DMS114 treated with DMSO at 0.1 percent for 48 hours (cell line): ENCODE data around the gene CDC42SE1.

Experiments
- DNase-seq: peaks from one replicate; lab custom pipeline; 2025; ENCODE audit not compliant: unreplicated experiment; lab: John Stamatoyannopoulos, UW

CDC42SE1 gene

DNA sequence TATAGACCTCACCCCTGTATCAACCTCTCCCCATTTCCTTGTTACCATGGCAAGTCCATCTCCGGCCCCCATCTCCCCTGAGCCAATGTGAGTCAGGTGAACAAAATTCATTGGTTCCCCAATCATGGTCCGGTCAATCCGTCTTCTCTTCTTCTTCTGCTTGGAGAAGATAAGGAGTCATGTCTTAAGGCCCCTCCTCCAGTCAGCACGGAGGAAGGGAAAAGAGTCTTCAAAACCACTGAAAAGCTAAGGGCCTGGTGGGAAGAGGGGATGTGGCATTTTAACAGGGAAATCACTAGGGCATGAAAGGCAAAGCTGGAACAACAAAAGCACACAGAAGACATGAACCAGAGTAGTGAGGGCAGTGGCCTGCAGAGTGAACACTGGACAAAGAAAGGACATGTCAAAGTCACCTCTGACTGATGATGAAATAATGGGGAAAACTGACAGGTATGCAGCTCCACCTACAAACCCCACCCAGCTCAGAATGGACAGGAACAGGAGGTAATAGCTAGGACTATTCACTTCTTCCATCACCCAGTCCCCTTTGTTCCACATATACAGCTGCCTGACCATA lies 4.4 kb downstream of the CDC42SE1 start:
- DNase-seq, result no peak

DNA sequence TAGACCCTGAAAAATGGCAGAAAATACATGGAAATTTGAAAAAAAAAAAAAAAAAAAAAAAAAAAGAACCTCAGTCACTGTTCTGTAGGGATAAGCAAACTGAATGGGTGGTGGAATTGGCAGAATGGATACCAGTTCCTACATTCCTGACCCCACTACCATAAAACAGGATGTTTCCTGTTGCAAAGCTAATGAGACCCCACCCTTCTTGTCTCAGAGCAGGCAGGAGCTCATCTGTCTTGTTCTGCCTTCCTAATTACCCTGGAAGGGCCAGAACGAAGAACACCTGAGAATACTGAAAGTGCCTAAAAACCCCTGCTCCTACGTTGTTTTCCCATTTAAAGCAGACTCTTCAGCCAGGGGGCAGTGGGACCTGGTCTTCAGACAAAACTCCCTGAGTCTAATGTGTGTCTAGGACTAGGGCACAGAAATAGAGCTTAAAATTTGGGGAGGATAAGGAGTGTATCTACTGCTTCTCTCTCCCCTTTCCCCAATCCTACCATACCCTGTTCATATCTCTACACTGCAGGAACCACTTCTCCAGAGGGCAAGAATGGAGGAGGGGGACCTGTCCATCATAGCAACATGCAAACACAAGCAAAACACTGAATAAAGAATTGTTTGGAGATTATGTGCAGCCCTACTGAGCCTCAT lies 7.9 kb downstream of the CDC42SE1 start:
- DNase-seq, result no peak

DNA sequence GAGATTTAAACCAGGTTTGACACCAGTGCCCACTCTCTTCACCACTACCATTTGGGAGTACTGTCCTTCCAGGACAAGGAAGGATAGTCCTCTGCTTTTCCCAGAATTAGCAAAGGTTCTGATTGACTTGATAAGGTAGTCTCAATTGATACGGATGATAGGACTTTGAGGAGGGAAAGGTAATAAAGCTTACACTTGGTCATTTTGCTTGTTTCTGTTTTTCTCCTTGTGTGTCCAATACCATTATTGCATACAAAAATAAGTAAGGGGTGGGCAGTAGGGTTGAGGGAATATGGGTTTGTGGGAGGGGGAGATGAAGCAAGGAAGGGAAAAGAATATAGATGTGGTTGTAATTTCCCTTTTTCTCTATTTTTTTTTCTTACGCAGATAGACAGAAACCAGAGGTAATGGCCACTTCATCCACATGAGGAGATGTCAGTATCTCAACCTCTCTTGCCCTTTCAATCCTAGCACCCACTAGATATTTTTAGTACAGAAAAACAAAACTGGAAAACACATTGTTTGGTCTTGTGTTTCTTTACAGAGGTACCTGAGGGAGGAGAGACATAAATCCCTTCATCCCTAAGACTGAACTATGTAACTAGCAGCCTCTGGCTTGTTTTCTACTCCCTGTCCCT lies 9.3 kb downstream of the CDC42SE1 start:
- DNase-seq, result no peak

DNA sequence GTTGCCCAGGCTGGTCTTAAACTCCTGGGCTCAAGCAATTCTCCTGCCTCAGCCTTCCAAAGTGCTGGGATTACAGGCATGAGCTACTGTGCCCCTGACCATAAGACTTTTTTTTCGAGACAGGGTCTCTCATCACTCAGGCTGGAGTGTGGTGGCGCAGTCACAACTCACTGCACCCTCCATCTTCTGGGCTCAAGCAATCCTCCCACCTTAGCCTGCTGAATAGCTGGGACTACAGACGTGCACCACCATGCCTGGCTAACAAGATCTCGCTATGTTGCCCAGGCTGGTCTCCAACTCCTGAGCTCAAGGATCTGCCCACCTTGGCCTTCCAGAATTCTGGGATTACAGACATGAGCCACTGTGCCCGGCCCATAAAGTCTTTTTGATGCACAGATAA lies 10.0 kb downstream of the CDC42SE1 start:
- no peak for DNase-seq

DNA sequence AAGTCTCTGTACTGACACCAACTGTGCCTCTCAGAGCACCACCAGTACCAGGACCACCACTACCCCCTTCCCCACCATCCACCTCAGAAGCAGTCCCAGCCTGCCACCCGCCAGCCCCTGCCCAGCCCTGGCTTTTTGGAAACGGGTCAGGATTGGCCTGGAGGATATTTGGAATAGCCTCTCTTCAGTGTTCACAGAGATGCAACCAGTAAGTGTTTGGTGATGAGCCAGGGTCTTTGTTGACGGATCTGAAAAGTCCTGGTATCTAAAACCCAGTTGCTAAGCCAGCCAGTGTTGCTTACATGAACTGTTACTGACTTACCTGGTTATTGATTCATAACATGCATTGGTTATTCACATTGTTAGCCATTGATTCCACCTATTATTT lies 10.8 kb downstream of the CDC42SE1 start:
- DNase-seq, result no peak

DNA sequence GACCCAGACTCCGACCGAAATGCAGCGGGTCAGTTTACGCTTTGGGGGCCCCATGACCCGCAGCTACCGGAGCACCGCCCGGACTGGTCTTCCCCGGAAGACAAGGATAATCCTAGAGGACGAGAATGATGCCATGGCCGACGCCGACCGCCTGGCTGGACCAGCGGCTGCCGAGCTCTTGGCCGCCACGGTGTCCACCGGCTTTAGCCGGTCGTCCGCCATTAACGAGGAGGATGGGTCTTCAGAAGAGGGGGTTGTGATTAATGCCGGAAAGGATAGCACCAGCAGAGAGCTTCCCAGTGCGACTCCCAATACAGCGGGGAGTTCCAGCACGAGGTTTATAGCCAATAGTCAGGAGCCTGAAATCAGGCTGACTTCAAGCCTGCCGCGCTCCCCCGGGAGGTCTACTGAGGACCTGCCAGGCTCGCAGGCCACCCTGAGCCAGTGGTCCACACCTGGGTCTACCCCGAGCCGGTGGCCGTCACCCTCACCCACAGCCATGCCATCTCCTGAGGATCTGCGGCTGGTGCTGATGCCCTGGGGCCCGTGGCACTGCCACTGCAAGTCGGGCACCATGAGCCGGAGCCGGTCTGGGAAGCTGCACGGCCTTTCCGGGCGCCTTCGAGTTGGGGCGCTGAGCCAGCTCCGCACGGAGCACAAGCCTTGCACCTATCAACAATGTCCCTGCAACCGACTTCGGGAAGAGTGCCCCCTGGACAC lies 11.3 kb downstream of the CDC42SE1 start:
- DNase-seq, result peak; percentile 68

DNA sequence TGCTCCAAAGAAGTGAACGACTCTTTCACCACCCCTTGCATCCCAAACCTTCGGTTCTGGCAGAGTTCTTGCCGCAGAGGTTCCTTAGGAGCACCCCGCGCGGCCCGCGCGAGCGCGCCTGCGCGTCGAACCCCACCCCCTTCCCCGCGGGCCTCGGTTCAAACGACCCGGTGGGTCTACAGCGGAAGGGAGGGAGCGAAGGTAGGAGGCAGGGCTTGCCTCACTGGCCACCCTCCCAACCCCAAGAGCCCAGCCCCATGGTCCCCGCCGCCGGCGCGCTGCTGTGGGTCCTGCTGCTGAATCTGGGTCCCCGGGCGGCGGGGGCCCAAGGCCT lies 11.9 kb downstream of the CDC42SE1 start, which contains the start of gene C1orf56:
TSS of gene C1orf56 (plus strand) at position 161 of the 334 bp plus-strand sequence. CDS start at position 258, 97 bp downstream.
- DNase-seq, result no peak

DNA sequence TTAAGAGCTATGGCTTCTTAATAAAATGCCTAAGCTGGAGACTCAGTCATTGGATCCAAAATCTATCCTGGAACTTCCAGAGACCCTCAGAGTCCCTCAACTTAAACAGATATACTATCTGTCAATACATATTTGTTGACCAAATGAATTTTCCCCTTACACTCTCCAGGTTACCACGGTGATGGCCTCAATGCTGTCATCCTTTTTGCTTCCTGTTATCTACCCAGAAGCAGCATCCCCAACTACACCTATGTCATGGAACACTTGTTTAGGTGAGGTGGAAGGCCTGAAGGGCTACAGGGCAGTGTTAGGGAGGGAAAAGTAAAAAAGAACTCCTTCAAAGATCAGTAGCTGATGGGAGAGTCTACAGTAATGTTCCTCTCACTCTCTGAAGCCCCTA lies 16.3 kb downstream of the CDC42SE1 start:
- DNase-seq, result no peak

DNA sequence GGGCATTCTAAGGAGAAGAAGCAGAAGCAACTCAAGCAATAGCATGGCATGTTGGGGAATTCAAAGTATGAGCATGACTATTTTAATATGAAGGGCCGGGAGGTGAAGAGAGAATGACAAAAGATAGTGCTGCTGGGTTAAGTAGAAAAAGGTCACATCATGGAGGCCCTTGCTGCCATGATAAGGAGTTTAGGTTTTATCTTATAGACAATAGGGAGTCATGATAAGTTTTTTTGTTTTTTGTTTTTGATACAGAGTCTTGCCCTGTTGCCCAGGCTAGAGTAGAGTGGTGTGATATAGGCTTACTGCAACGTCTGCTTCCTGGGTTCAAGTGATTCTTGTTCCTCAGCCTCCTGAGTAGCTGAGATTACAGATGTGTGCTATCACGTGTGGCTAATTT lies 19.9 kb downstream of the CDC42SE1 start:
- DNase-seq, result no peak

DNA sequence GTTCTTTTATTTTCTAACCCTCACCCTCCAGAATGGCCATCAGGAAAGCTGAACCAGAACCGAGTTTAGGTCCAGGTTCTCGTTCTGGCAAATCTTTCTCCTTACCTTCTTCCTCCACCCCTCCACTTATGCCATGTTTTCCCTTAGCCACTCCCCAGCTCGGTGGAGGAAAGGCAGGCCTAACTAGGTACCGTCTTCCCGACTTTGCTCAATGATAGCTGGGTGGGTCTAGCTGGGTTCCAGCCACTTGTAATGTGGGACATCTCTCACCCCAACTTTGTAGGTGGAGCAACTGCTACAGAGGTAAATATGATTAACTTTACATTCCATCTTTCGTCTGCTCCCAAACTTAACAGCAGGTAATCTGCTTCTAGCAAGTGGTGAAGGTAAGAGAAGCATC lies 22.4 kb downstream of the CDC42SE1 start:
- DNase-seq, result no peak

DNA sequence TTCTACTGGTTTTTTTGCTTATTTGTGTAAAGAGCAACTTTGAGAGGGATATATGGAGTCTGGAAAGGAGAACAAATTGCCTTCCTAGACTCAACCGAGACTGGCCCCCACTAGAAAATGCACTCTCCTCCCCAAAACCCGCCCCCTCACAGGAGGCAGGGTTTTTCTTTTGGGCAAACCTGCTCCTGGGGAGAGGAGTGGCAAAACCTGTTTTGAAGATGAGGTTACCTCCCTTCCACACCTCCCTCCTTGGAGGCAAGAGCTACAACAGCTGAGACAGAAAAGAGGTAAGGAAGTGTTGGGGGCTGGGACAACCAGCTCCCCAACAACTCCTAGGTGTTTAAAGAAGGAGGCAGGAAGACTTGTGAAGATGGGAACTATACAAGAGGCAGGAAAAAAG lies 23.1 kb downstream of the CDC42SE1 start, which contains the start of gene BNIPL:
TSS of gene BNIPL (plus strand) at position 231 of the 400 bp plus-strand sequence. CDS start at position 371, 140 bp downstream.
- DNase-seq, result no peak

DNA sequence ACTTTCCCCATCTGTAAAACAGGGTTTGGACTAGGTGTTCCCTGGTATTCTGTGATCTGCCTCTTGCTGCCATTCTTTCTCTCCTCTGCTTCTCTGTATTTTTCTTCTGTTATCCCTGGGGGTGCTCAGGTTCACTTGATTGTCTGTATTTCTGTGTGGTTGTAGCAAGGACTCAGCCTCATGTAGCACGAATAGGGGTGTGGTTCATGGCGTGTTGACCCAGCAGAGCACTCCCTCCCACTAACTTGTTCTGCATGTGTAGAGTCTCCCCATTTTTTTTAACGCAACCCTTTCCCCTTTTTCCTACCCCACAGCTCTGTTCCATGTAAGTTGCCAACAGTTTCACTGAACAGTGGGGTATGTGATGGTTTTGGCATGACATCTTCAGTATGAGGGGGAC lies 24.3 kb downstream of the CDC42SE1 start:
- DNase-seq, result no peak

DNA sequence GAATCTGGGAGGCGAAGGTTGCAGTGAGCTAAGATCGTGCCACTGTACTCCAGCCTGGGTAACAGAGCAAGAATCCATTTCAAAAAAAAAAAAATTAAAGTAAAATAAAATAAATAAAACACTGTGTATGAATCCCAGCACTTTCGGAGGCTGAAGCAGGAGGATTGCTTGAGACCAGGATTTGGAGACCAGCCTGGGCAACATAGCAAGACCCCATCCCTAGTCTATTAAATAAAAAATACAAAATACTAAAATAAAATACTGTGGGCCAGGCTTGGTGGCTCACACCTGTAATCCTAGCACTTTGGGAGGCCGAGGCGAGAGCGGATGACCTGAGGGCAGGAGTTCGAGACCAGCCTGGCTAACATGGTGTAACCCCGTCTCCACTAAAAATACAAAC lies 27.3 kb downstream of the CDC42SE1 start:
- no peak for DNase-seq

DNA sequence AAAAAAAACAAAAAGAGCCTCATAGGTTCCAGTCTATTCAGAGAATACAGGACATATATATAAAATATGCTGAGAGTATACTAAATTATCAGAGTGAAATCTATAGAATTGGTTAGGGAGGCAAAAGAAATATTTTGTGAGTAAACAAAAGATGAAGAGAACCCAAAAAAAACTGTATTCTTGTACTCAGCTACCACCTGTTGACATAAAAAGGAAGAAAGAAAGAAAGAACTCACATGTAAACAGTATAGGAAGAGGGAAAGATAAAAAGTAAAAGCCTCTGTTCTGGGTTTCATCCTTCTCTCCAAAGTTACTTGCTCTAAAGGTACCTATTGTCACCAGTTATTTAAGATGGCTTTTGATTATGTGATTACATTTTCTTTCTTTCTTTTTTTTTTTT lies 33.0 kb downstream of the CDC42SE1 start:
- no peak for DNase-seq

DNA sequence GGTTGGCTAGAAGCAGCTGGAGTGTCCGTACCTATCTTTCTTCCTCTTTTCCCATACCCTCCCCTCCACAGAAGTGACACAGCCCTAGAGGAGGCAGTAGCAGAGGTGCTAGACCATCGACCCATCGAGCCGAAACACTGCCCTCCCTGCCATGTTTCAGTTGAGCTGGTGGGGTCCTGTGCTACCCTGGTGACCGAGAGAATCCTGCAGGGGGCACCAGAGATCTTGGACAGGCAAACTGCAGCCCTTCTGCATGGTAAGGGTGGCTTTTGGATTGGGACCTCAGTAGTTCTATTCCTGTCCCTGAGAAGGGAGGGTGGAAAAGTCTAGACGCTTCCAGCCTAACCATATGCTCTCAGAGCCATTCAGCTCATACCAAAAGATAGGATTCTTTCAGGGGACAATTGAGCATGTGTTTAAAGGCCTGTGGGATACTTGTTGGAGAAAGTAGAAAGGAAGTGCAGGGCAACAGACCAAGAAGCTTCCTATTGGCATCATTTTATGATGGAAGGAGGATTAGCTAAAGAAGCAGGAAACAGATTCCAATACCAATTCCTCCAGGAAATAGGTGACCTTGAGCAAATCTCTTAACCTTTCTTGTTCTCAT lies 34.8 kb downstream of the CDC42SE1 start:
- peak; percentile 53 for DNase-seq

DNA sequence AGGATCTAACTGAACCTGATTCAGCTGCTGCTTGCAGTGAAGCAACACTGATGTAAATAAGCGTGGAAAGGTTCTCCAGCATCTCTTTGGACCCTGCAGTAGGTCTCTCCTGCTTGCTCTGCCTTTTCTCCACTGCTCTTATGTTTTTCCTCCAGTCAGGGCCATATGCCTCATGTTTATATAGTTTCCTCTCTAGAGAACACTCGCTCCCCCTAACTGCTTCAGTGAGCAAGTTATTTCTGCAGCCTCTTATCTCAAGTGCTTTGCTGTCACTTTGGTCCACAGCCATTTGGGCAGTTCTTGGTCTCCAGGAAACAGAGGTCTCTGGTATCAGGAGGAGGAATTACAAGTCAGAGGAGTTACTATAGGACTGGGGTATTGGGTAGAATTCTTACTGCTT lies 45.9 kb downstream of the CDC42SE1 start:
- DNase-seq, result no peak

DNA sequence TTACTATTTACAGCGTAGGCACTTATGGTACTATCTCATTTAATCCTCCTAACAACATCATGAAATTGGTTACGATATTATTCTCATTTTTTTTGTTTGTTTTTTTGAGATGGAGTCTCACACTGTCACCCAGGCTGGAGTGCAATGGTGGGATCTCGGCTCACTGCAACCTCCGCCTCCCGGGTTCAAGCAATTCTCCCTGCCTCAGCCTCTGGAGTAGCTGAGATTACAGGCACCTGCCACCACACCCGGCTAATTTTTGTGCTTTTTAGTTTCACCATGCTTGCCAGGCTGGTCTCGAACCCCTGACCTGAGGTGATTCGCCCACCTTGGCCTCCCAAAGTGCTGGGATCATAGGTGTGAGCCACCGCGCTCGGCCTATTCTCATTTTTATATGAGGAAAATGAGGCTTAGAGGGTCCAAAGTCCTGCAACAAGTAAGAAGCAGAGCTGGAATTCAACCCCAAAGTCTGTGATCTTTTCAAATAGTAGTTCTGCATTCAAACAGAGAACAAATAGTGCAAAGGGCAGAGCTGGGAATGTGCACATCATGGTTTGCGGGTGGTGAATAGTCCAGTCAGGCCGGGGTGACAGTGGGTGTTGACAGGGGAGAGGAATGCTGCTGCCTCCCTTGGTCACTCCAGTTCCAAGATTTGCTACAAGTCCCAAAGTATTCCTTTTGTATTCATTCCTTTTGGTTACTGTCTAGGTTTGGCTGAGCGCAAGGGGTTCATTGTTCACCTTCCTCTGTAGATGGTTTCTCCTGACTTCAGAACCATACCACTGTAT lies 46.5 kb downstream of the CDC42SE1 start:
- no peak for DNase-seq

DNA sequence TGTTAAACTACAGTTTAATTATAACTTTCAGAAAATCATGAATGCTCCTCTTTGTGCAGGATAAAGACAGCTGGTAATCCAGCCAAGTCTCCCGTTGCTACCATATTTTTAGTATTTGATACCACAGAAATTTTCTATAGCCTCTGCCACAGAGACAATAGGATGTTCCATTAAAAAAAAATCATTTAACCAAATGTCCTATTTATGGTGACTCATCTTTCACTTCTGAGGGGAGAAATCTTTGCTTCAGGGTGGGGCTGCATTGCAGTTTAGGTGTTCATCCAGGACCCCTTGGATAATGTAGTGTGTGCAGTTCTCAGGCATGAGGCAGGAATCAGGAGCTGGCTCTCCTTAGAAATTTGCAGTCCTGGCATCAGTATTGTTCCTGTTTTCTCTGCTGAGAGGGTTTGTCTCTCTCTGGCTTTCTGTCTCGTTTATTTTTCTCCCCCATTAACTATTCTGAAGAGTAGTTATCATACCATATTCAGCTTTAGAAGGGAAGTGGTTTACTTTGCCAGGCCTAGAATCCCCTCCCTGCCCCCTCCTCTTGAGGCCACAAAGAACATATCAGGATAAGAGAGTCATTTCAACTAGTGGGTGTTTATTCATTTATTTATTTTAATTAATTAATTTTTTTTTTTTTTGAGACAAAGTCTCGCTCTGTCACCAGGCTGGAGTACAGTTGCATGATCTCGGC lies 48.1 kb downstream of the CDC42SE1 start:
- no peak for DNase-seq

DNA sequence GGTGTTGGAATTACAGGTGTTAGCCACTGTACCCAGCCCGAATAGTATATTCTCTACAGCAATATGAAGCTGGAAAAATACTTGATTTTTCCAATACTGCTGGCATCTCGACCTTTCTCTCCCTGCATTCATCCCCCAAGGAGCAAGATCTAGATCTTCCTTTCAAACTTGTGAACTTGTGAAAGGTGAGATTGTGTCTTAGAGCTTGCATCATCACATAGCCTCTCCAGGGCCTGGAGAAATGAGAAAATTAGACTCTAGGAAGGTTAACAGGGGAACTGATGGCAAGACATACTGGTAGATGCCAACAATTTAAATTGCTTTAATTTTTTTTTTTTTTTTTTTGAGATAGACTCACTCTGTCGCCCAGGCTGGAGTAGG lies 49.1 kb downstream of the CDC42SE1 start:
- DNase-seq, result no peak

DNA sequence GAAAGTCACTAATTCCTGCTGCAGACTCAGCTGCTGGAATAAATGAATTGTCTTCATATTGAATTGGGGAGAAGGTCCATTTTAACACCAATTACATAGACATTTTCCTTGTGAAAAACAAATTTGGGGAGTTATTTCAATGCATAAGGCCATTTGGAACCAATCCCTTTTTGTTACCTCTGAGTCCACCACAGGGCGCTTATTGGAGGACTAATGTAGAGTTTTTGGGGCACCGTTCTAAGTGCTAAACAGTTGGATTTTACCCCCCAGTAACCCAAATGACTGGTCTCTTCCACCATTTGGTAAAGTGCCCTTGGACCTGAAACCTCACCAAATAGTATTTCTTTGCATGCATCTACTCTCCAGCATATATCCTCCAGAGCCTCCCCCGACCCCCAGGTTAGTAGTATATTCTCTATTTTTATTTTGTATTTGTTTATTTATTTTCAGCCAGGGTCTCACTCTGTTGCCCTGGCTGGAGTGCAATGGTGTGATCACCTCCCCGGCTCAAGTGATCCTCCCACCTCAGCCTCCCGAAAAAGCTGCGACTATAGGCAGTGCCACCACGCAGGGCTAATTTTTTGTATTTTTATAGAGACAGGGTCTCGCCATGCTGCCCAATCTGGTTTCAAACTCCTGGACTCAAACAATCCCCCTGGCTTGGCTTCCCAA lies 49.6 kb downstream of the CDC42SE1 start:
- no peak for DNase-seq
